RWPE1 (cell line): ENCODE results near the gene KLHDC3.

Experiments
- CTCF ChIA-PET: fragments of 350-600 bp; sonication (Branson Sonifier 250); formaldehyde crosslinking; extraction: SDS; loops from one replicate; lab custom pipeline; 2021; lab: Yijun Ruan, JAX
- POLR2A ChIA-PET: fragments of 400-600 bp; formaldehyde crosslinking; extraction: SDS; loops from one replicate; lab custom pipeline; 2020; ENCODE audit warnings: antibody characterized with exemption; ENCODE audit not compliant: low non-redundant PET; lab: Yijun Ruan, JAX
- DNase-seq: peaks from one replicate; pipeline ENCODE4 v3.0.0; 2012; ENCODE audit warnings: low spot score
- H3K27ac ChIP-seq: fragments of 450-650 bp; 2 replicates; pipeline ENCODE4 v1.5.1; 2017
- CTCF ChIP-seq: fragments of 450-650 bp; conservative IDR thresholded peaks from 2 replicates; pipeline ENCODE4 v1.5.1; 2017; ENCODE audit warnings: low read depth, mild to moderate bottlenecking

Gene KLHDC3

GRCh38 chr6:42969934-42970333 lies 44.1 kb upstream of the KLHDC3 start:
- ChIA-PET CTCF (no interaction called here), POLR2A (no interaction called here)
- no peak for TF ChIP-seq CTCF
- H3K27ac ChIP-seq = no peak overlapping the region
- DNase-seq = no peak

- POLR2A ChIA-PET = interaction anchor here (0.5 kb wide), 1 partner anchor 8 kb away, joined by 6 read pairs; the partner anchor contains the start of gene PEX6
- no peak for TF ChIP-seq CTCF
- CTCF ChIA-PET = interaction anchor here (0.6 to 0.9 kb wide), 2 partner anchors 8 to 1389 kb away, joined by 3 to 4 read pairs; no protein-coding TSS in a partner anchor
- peak overlapping the region; percentile 60 for H3K27ac ChIP-seq
- DNase-seq = peak; percentile 39
These were observed 43.0 kb upstream of the KLHDC3 start for GRCh38 chr6:42970871-42971612.

GRCh38 chr6:42971746-42972327 lies 42.2 kb upstream of the KLHDC3 start:
- peak overlapping the region; percentile 60 for H3K27ac ChIP-seq
- DNase-seq = no peak
- ChIA-PET CTCF (interaction anchor here (0.6 kb wide), 1 partner anchor 1390 kb away, joined by 4 read pairs; no protein-coding TSS in a partner anchor), POLR2A (interaction anchor here (0.5 kb wide), 1 partner anchor 1251 kb away, joined by 3 read pairs; no protein-coding TSS in a partner anchor)
- TF ChIP-seq CTCF = no peak

- POLR2A ChIA-PET = interaction anchor here (1.4 kb wide), 1 partner anchor 10 kb away, joined by 3 read pairs; no protein-coding TSS in a partner anchor
- CTCF ChIA-PET = no interaction called here
- TF ChIP-seq CTCF = no peak
- H3K27ac ChIP-seq = no peak overlapping the region
- no peak for DNase-seq
These were observed 40.1 kb upstream of the KLHDC3 start for GRCh38 chr6:42973926-42974325.

- H3K27ac ChIP-seq = peak overlapping the region; percentile 34; the same call in 1 of the 2 replicates
- CTCF ChIA-PET = no interaction called here
- POLR2A ChIA-PET = interaction anchor here (0.6 to 1.4 kb wide), 3 partner anchors 9 to 79 kb away, joined by 3 to 7 read pairs (median 3); partner anchors contain the start of genes CNPY3 and CUL7
- no peak for TF ChIP-seq CTCF
- DNase-seq = no peak
These were observed 39.0 kb upstream of the KLHDC3 start for GRCh38 chr6:42974919-42975505.

- DNase-seq = peak; percentile 38
- CTCF ChIA-PET = interaction anchor here (0.6 to 1.9 kb wide), 3 partner anchors 9 to 211 kb away, joined by 3 to 6 read pairs (median 3); no protein-coding TSS in a partner anchor
- TF ChIP-seq CTCF = no peak
- peak overlapping the region; percentile 94 for H3K27ac ChIP-seq
- POLR2A ChIA-PET = interaction anchor here (0.5 to 2.0 kb wide), 5 partner anchors 8 to 808 kb away, joined by 4 to 9 read pairs (median 6); partner anchors contain the start of genes CNPY3, CUL7 and KLHDC3
These were observed 35.6 kb upstream of the KLHDC3 start for GRCh38 chr6:42978487-42978838.
